GM12801 (cell line): ENCODE data around the gene COL15A1.

Experiments used
- CTCF ChIP-seq: IDR thresholded peaks from one replicate; pipeline ENCODE4 v1.5.1; 2011; ENCODE audit warnings: control low read depth; ENCODE audit not compliant: insufficient read length; ENCODE audit errors: extremely low read depth

COL15A1 gene

GRCh38 chr9:99112750-99113413, 169.2 kb downstream of the COL15A1 start:
- TF ChIP-seq CTCF = no peak

- no peak for TF ChIP-seq CTCF
These were observed 169.8 kb downstream of the COL15A1 start for GRCh38 chr9:99113414-99114048.

GRCh38 chr9:99114049-99114440, 170.3 kb downstream of the COL15A1 start:
- no peak for TF ChIP-seq CTCF

GRCh38 chr9:99114846-99115500, 171.3 kb downstream of the COL15A1 start:
- no peak for TF ChIP-seq CTCF

GRCh38 chr9:99116003-99116411, 172.3 kb downstream of the COL15A1 start:
- no peak for TF ChIP-seq CTCF

- no peak for TF ChIP-seq CTCF
These were observed 175.2 kb downstream of the COL15A1 start for GRCh38 chr9:99118782-99119466.

- no peak for TF ChIP-seq CTCF
These were observed 176.4 kb downstream of the COL15A1 start for GRCh38 chr9:99119976-99120655.
